Heart left ventricle (tissue), 13 donors: ENCODE data around the gene TMBIM6.

ENCODE experiments used
- CTCF ChIP-seq, 12 donors: fragments of 200-600 bp; sonication (generic) in 4 of 12; IDR thresholded peaks; one replicate each; pipeline versions ENCODE4 v1.5.0 to v1.8.0; 2018 to 2022; ENCODE audit warnings: antibody characterized with exemption in 12 of 12, mild to moderate bottlenecking in 5 of 12
- POLR2A ChIP-seq, 2 donors: fragments of 450-650 bp; IDR thresholded peaks; one replicate each; pipeline ENCODE4 v1.6.1; 2017; ENCODE audit warnings: antibody characterized with exemption in 2 of 2, mild to moderate bottlenecking in 2 of 2, moderate library complexity in 2 of 2
- donor health status: ischemic (EF 13 %, LVEDD 7.1; RV severe dilation, severe dysfunction).
- donor health status: DM: no; HTN: yes; CAD: no.
- donor health status: DM: no; HTN: no; CAD: no.
- donor health status: ischemic (EF 25% LVEDD 6.9; RV normal size, moderate dysfunction).
- donor health status: ischemic (EF 25% LVEDD 5.7; RV mildly dilated, moderate dysfunction).
- donor health status: ischemic (EF 35%, LVEDD 5.7; RV mildly dilated, moderate dysfunction).
- donor health status: nonischemic (EF 11% LVEDD 7.7; RV severe dilation, severe dysfunction).
- donor health status: DM: yes; HTN: yes; CAD: no.
- donor health status: PGD.
- donor health status: ischemic (EF 29% LVEDD 5.4; RV normal size, mild dysfunction).
- donor health status: nonischemic (EF 23%, LVEDD 6.1; RV moderate dilation, normal function).

DNA sequence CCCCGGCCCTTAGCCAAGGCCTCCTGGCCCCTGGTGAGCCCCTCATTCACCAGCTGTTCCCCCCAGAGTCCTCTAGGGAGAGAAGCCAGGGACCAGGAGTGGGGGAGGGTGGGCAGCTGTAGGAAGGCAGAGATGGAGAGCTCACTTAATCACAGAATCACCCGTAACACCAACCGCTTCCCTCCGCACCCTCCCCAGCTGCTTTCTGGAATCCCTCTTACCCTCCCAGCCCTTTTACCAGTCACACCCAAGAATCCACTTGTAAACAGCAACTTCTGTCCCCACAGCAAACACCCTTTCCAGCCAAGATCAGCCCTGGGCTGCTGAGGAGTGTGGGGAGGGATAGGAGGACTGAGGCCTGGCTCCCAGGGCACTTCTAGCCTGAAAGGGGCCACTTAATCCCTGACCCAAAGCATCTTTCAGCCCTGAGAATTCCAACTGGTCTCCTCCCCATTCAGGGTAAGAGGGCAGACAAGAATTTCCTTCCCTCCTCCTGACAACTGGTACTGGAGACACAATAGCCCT, 68.1 kb downstream of the TMBIM6 start:
- TF ChIP-seq CTCF (IDR thresholded peaks at IDR 0.05) = no peak
- no peak for TF ChIP-seq POLR2A (IDR thresholded peaks at IDR 0.05)
